Measurements from ENCODE around the gene STXBP5. TPM values are rescaled to one million over a fixed set of nuclear protein-coding genes. Genes with fewer than 3 reads are reported as not detected.

Gene STXBP5
- total and polyA plus RNA-seq, 7 experiments from 2014 or later: 2.5 to 47.4 (median 26.5) TPM

- Histone ChIP-seq H3K4me3 (ENCODE audit: low read length) (no peak overlapping the region), H3K36me3 (ENCODE audit: control insufficient read depth in 2 of 3, insufficient read depth in 3 of 3, low read length in 3 of 3) (peaks cover 0 to 15% (median 10%) of the 10 kb centered on the region in 3 experiments), H3K4me1 (ENCODE audit: control insufficient read depth in 2 of 2, insufficient read depth in 2 of 2, low read length in 2 of 2) (no peaks in the 10 kb centered on the region), H3K27ac (ENCODE audit: low read depth, low read length) (no peak overlapping the region), H3K9me3 (ENCODE audit: control insufficient read depth in 2 of 3, low read length in 3 of 3) (no peaks in the 10 kb centered on the region), H3K27me3 (ENCODE audit: control insufficient read depth in 2 of 2, insufficient read depth in 2 of 2, low read length in 2 of 2) (no peaks in the 10 kb centered on the region)
- Mint-ChIP-seq H3K27ac (peak overlapping the region in 1 of 9 donors; percentile 59), H3K27me3 (no peaks in the 10 kb centered on the region), H3K9me3 (peaks cover 0 to 10% (median 0%) of the 10 kb centered on the region in 11 donors), H3K4me3 (no peak overlapping the region), H3K4me1 (peaks cover 0 to 5% (median 0%) of the 10 kb centered on the region in 7 donors), H3K36me3 (peaks cover 10 to 59% (median 33%) of the 10 kb centered on the region in 5 donors)
- ChIA-PET CTCF (interaction anchor here (1.1 kb wide), 1 partner anchor 641 kb away, joined by 3 read pairs; no protein-coding TSS in a partner anchor), POLR2A (no interaction called here)
- ATAC-seq (no peak), DNase-seq (peak in 1 of 9 donors; percentile 5)
- intact Hi-C loops (cut with micrococcal nuclease): loop anchor here (1.0 to 10.0 kb wide), 3 partner anchors 481 to 1082 kb away; no protein-coding TSS in a partner anchor
Observed at GRCh38 chr6:147382945-147383554, 178.8 kb downstream of the STXBP5 start.

DNA sequence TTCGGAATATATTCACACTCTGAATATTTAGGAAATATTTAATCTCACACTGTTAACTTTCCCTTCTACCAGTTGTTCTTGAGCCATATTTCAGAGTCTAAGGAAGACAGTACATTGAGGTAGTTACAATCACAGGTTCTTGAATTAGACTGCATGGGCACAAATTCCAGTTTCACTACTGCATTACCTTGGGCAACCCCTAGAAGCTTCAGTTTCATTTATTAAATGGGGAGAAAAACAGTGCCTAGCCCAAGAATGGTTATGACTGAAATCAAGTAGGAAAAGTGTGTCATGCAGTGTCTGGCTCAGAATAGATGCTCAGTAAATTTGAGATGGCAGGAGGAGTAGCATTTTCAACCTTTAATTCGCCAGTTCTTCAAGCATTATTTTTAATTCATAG is 179.8 kb downstream of the STXBP5 start:
- DNase-seq (no peak), ATAC-seq (no peak)
- Histone ChIP-seq H3K27me3 (ENCODE audit: control insufficient read depth in 2 of 2, insufficient read depth in 2 of 2, low read length in 2 of 2) (no peaks in the 10 kb centered on the region), H3K36me3 (ENCODE audit: control insufficient read depth in 2 of 3, insufficient read depth in 3 of 3, low read length in 3 of 3) (peaks cover 0 to 12% (median 10%) of the 10 kb centered on the region in 3 experiments), H3K4me1 (ENCODE audit: control insufficient read depth in 2 of 2, insufficient read depth in 2 of 2, low read length in 2 of 2) (no peaks in the 10 kb centered on the region), H3K27ac (ENCODE audit: low read depth, low read length) (no peak overlapping the region), H3K4me3 (ENCODE audit: low read length) (no peak overlapping the region), H3K9me3 (ENCODE audit: control insufficient read depth in 2 of 3, low read length in 3 of 3) (no peaks in the 10 kb centered on the region)
- peaks cover 0 to 5% (median 0%) of the 10 kb centered on the region in 7 donors for H3K4me1 Mint-ChIP-seq
- POLR2A ChIA-PET: no interaction called here
- H3K36me3 Mint-ChIP-seq: peaks cover 10 to 50% (median 29%) of the 10 kb centered on the region in 5 donors
- H3K9me3 Mint-ChIP-seq: peaks cover 0 to 10% (median 0%) of the 10 kb centered on the region in 11 donors
- no peak overlapping the region for H3K27ac Mint-ChIP-seq
- CTCF ChIA-PET: no interaction called here
- intact Hi-C loops (cut with micrococcal nuclease): loop anchor here (10.0 kb wide), 2 partner anchors 529 to 1081 kb away; no protein-coding TSS in a partner anchor
- H3K4me3 Mint-ChIP-seq: no peak overlapping the region
- no peaks in the 10 kb centered on the region for H3K27me3 Mint-ChIP-seq

GRCh38 chr6:147384737-147385710 is 180.8 kb downstream of the STXBP5 start:
- peaks cover 10 to 42% (median 21%) of the 10 kb centered on the region in 5 donors for H3K36me3 Mint-ChIP-seq
- H3K27ac Mint-ChIP-seq: no peak overlapping the region

GRCh38 chr6:147389463-147389862 is 185.2 kb downstream of the STXBP5 start:
- Mint-ChIP-seq H3K27ac (no peak overlapping the region), H3K36me3 (peaks cover 0 to 8% (median 6%) of the 10 kb centered on the region in 5 donors), H3K4me1 (peaks cover 0 to 2% (median 0%) of the 10 kb centered on the region in 7 donors), H3K4me3 (no peak overlapping the region), H3K27me3 (no peaks in the 10 kb centered on the region), H3K9me3 (peaks cover 0 to 2% (median 0%) of the 10 kb centered on the region in 11 donors)
- intact Hi-C loops (cut with micrococcal nuclease): loop anchor here (10.0 kb wide), 2 partner anchors 535 to 1075 kb away; no protein-coding TSS in a partner anchor
- ChIA-PET POLR2A (no interaction called here), CTCF (no interaction called here)
- no peak overlapping the region for H3K4me3 ChIP-seq (ENCODE audit: low read length)
- no peaks in the 10 kb centered on the region for H3K27me3 ChIP-seq (ENCODE audit: control insufficient read depth in 2 of 2, insufficient read depth in 2 of 2, low read length in 2 of 2)
- H3K36me3 ChIP-seq (ENCODE audit: control insufficient read depth in 2 of 3, insufficient read depth in 3 of 3, low read length in 3 of 3): peaks cover 0 to 9% (median 0%) of the 10 kb centered on the region in 3 experiments
- H3K4me1 ChIP-seq (ENCODE audit: control insufficient read depth in 2 of 2, insufficient read depth in 2 of 2, low read length in 2 of 2): no peaks in the 10 kb centered on the region
- DNase-seq (no peak), ATAC-seq (no peak)
- H3K27ac ChIP-seq (ENCODE audit: low read depth, low read length): no peak overlapping the region
- no peaks in the 10 kb centered on the region for H3K9me3 ChIP-seq (ENCODE audit: control insufficient read depth in 2 of 3, low read length in 3 of 3)

More at GRCh38 chr6:147384737-147385710, 180.8 kb downstream of the STXBP5 start:
- intact Hi-C loops (cut with micrococcal nuclease): loop anchor here (10.0 kb wide), 2 partner anchors 530 to 1080 kb away; no protein-coding TSS in a partner anchor
- H3K9me3 ChIP-seq (ENCODE audit: control insufficient read depth in 2 of 3, low read length in 3 of 3): no peaks in the 10 kb centered on the region
- no peak overlapping the region for H3K4me3 ChIP-seq (ENCODE audit: low read length)
- H3K36me3 ChIP-seq (ENCODE audit: control insufficient read depth in 2 of 3, insufficient read depth in 3 of 3, low read length in 3 of 3): peaks cover 0 to 11% (median 10%) of the 10 kb centered on the region in 3 experiments
- ATAC-seq (no peak), DNase-seq (no peak)
- Mint-ChIP-seq H3K4me3 (no peak overlapping the region), H3K27me3 (no peaks in the 10 kb centered on the region), H3K4me1 (peaks cover 0 to 5% (median 0%) of the 10 kb centered on the region in 7 donors), H3K9me3 (peaks cover 0 to 8% (median 0%) of the 10 kb centered on the region in 11 donors)
- CTCF ChIA-PET: no interaction called here
- no peaks in the 10 kb centered on the region for H3K4me1 ChIP-seq (ENCODE audit: control insufficient read depth in 2 of 2, insufficient read depth in 2 of 2, low read length in 2 of 2)
- POLR2A ChIA-PET: no interaction called here
- no peaks in the 10 kb centered on the region for H3K27me3 ChIP-seq (ENCODE audit: control insufficient read depth in 2 of 2, insufficient read depth in 2 of 2, low read length in 2 of 2)
- no peak overlapping the region for H3K27ac ChIP-seq (ENCODE audit: low read depth, low read length)

- no peaks in the 10 kb centered on the region for H3K4me1 ChIP-seq (ENCODE audit: control insufficient read depth in 2 of 2, insufficient read depth in 2 of 2, low read length in 2 of 2)
- Mint-ChIP-seq H3K4me3 (no peak overlapping the region), H3K36me3 (no peaks in the 10 kb centered on the region), H3K27ac (no peak overlapping the region), H3K9me3 (peaks cover 0 to 2% (median 0%) of the 10 kb centered on the region in 11 donors), H3K27me3 (no peaks in the 10 kb centered on the region), H3K4me1 (peaks cover 0 to 2% (median 0%) of the 10 kb centered on the region in 7 donors)
- intact Hi-C loops (cut with micrococcal nuclease): no loop called here
- POLR2A ChIA-PET: interaction anchor here (0.6 kb wide), 1 partner anchor 15 kb away, joined by 5 read pairs; no protein-coding TSS in a partner anchor
- no peaks in the 10 kb centered on the region for H3K27me3 ChIP-seq (ENCODE audit: control insufficient read depth in 2 of 2, insufficient read depth in 2 of 2, low read length in 2 of 2)
- H3K4me3 ChIP-seq (ENCODE audit: low read length): no peak overlapping the region
- ATAC-seq (no peak), DNase-seq (no peak)
- H3K36me3 ChIP-seq (ENCODE audit: control insufficient read depth in 2 of 3, insufficient read depth in 3 of 3, low read length in 3 of 3): no peaks in the 10 kb centered on the region
- H3K27ac ChIP-seq (ENCODE audit: low read depth, low read length): no peak overlapping the region
- CTCF ChIA-PET: no interaction called here
- no peaks in the 10 kb centered on the region for H3K9me3 ChIP-seq (ENCODE audit: control insufficient read depth in 2 of 3, low read length in 3 of 3)
Observed at GRCh38 chr6:147390909-147391536, 186.8 kb downstream of the STXBP5 start.

DNA sequence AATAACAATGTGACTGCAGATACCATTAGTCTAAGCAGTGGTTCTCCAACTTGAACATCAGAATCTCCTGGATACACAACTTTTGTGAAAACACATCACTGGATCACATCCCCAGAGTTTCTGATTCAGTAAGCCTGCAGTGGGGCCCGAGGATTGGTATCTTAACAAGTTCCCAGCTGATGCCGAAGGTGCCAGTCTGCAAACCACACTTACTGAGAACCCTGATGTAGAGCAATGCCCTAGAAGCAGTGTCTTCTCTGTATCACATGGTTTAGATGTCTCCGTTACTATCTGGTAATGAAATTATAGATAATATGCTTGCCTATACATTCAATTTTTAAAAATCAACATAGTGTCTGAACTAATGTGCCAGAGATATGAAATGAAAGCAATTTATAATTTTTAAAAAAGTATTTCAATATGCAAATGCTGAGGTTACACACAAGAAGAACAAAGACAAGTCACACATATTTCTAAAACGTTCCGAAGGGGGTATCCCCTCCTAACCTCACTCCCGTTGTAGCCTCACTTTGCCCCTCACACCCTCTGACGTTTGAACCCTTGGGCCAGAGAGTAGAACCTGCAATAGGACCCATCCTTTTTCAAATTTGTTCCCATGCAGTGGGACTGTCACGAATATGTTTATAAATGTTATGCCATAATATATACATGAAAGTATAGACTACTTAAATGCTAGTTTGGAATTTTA is 188.9 kb downstream of the STXBP5 start:
- POLR2A ChIA-PET: no interaction called here
- ATAC-seq (no peak), DNase-seq (no peak)
- no peak overlapping the region for H3K4me3 ChIP-seq (ENCODE audit: low read length)
- Mint-ChIP-seq H3K36me3 (no peaks in the 10 kb centered on the region), H3K9me3 (peaks cover 0 to 2% (median 0%) of the 10 kb centered on the region in 11 donors), H3K27ac (peak overlapping the region in 2 of 9 donors; percentile 32 to 34), H3K4me1 (no peaks in the 10 kb centered on the region), H3K4me3 (no peak overlapping the region), H3K27me3 (no peaks in the 10 kb centered on the region)
- CTCF ChIA-PET: no interaction called here
- no peaks in the 10 kb centered on the region for H3K36me3 ChIP-seq (ENCODE audit: control insufficient read depth in 2 of 3, insufficient read depth in 3 of 3, low read length in 3 of 3)
- H3K4me1 ChIP-seq (ENCODE audit: control insufficient read depth in 2 of 2, insufficient read depth in 2 of 2, low read length in 2 of 2): no peaks in the 10 kb centered on the region
- no peaks in the 10 kb centered on the region for H3K9me3 ChIP-seq (ENCODE audit: control insufficient read depth in 2 of 3, low read length in 3 of 3)
- intact Hi-C loops (cut with micrococcal nuclease): no loop called here
- no peaks in the 10 kb centered on the region for H3K27me3 ChIP-seq (ENCODE audit: control insufficient read depth in 2 of 2, insufficient read depth in 2 of 2, low read length in 2 of 2)
- H3K27ac ChIP-seq (ENCODE audit: low read depth, low read length): no peak overlapping the region

All from naive thymus-derived CD4-positive, alpha-beta T cell (primary cell).